ENCODE results near the gene SYT1. TPM values are rescaled to one million over a fixed set of nuclear protein-coding genes. Genes with fewer than 3 reads are reported as not detected.

The SYT1 gene
- polyA plus RNA-seq (2013, experiment 1 of 2): 6.2 TPM
- polyA plus RNA-seq (2013, experiment 2 of 2): 5.9 TPM

- 0% methylated on average over 14 of the region's 19 CpGs for WGBS
- H3K27ac ChIP-seq (ENCODE audit: low read length, poor library complexity, severe bottlenecking): peak within 1 kb of the TSS; percentile 84
- peak within 1 kb of the TSS; percentile 60 for H4K8ac ChIP-seq (ENCODE audit: low read length)
- peak within 1 kb of the TSS; percentile 18 to 39 for H3K18ac ChIP-seq (ENCODE audit: low read depth in 1 of 2, low read length in 2 of 2)
- H3K4me3 ChIP-seq (ENCODE audit: insufficient read depth in 1 of 2, low read depth in 1 of 2, low read length in 2 of 2): peak within 1 kb of the TSS; percentile 79 to 84
- peak within 1 kb of the TSS; percentile 69 to 80 for H3K4ac ChIP-seq (ENCODE audit: low read depth in 1 of 2, low read length in 2 of 2)
- peak within 1 kb of the TSS; percentile 68 for H2BK120ac ChIP-seq (ENCODE audit: low read depth, low read length)
- H3K4me2 ChIP-seq (ENCODE audit: low read length, poor library complexity, severe bottlenecking): peak within 1 kb of the TSS; percentile 88
- peak within 1 kb of the TSS in 1 of 2 experiments; percentile 50 for H3K14ac ChIP-seq (ENCODE audit: low read length in 2 of 2)
- H3K27me3 ChIP-seq (ENCODE audit: control insufficient read depth in 1 of 2, insufficient read depth in 1 of 2, low read length in 2 of 2): peaks cover 0 to 38% of the 10 kb centered on the region in 2 experiments
- H3K9me3 ChIP-seq (ENCODE audit: control insufficient read depth, low read length): no peaks in the 10 kb centered on the region
- peak within 1 kb of the TSS; percentile 99 for H2AFZ ChIP-seq (ENCODE audit: low read depth, low read length)
- no peak within 1 kb of the TSS for H2BK15ac ChIP-seq (ENCODE audit: low read depth, poor library complexity, severe bottlenecking)
- peak within 1 kb of the TSS in 1 of 2 experiments; percentile 52 for H3K23ac ChIP-seq (ENCODE audit: low read length in 2 of 2)
- H3K79me1 ChIP-seq (replicated peaks; ENCODE audit: low read length, poor library complexity, severe bottlenecking): peaks cover 6% of the 10 kb centered on the region
- peaks cover 5% of the 10 kb centered on the region for H3K4me1 ChIP-seq (ENCODE audit: control insufficient read depth, insufficient read depth, low read depth, low read length)
- peak within 1 kb of the TSS; percentile 34 for H3K9ac ChIP-seq (ENCODE audit: low read length)
- H3K36me3 ChIP-seq (ENCODE audit: control insufficient read depth in 1 of 2, insufficient read depth in 2 of 2, low read depth in 1 of 2, low read length in 2 of 2): no peaks in the 10 kb centered on the region
- DNase-seq: peak; percentile 91
- H2AK5ac ChIP-seq (ENCODE audit: low read length, severe bottlenecking): no peak within 1 kb of the TSS
- H2BK5ac ChIP-seq (ENCODE audit: low read depth, low read length, poor library complexity, severe bottlenecking): peak within 1 kb of the TSS; percentile 44
- H4K91ac ChIP-seq (ENCODE audit: low read length): no peak within 1 kb of the TSS
- H2BK12ac ChIP-seq (ENCODE audit: low read length in 2 of 2): peak within 1 kb of the TSS in 1 of 2 experiments; percentile 84
Measured at GRCh38 chr12:78864403-78864869, at the start of gene SYT1. Gene SYT1, plus strand, starts transcription at chr12:78864774.

GRCh38 chr12:78818487-78818886, 46.1 kb upstream of the SYT1 start:
- no peak overlapping the region for H4K91ac ChIP-seq (ENCODE audit: low read length)
- H3K4me1 ChIP-seq (ENCODE audit: control insufficient read depth, insufficient read depth, low read depth, low read length): no peaks in the 10 kb centered on the region
- no peak overlapping the region for H2BK5ac ChIP-seq (ENCODE audit: low read depth, low read length, poor library complexity, severe bottlenecking)
- H3K36me3 ChIP-seq (ENCODE audit: control insufficient read depth in 1 of 2, insufficient read depth in 2 of 2, low read depth in 1 of 2, low read length in 2 of 2): no peaks in the 10 kb centered on the region
- H3K4me2 ChIP-seq (ENCODE audit: low read length, poor library complexity, severe bottlenecking): no peak overlapping the region
- H3K23ac ChIP-seq (ENCODE audit: low read length in 2 of 2): no peak overlapping the region
- no peak overlapping the region for H3K14ac ChIP-seq (ENCODE audit: low read length in 2 of 2)
- H3K9me3 ChIP-seq (ENCODE audit: control insufficient read depth, low read length): peaks cover 4% of the 10 kb centered on the region
- H3K9ac ChIP-seq (ENCODE audit: low read length): no peak overlapping the region
- no peak for DNase-seq
- no peak overlapping the region for H4K8ac ChIP-seq (ENCODE audit: low read length)
- H2BK15ac ChIP-seq (ENCODE audit: low read depth, poor library complexity, severe bottlenecking): no peak overlapping the region
- no peaks in the 10 kb centered on the region for H3K27me3 ChIP-seq (ENCODE audit: control insufficient read depth in 1 of 2, insufficient read depth in 1 of 2, low read length in 2 of 2)
- 50% methylated on average over 5 of the region's 5 CpGs for WGBS
- no peak overlapping the region for H2BK12ac ChIP-seq (ENCODE audit: low read length in 2 of 2)
- no peak overlapping the region for H3K18ac ChIP-seq (ENCODE audit: low read depth in 1 of 2, low read length in 2 of 2)
- no peak overlapping the region for H3K4me3 ChIP-seq (ENCODE audit: insufficient read depth in 1 of 2, low read depth in 1 of 2, low read length in 2 of 2)
- H3K27ac ChIP-seq (ENCODE audit: low read length, poor library complexity, severe bottlenecking): no peak overlapping the region
- no peak overlapping the region for H2AFZ ChIP-seq (ENCODE audit: low read depth, low read length)
- no peak overlapping the region for H2BK120ac ChIP-seq (ENCODE audit: low read depth, low read length)
- H3K79me1 ChIP-seq (replicated peaks; ENCODE audit: low read length, poor library complexity, severe bottlenecking): no peaks in the 10 kb centered on the region
- no peak overlapping the region for H2AK5ac ChIP-seq (ENCODE audit: low read length, severe bottlenecking)
- no peak overlapping the region for H3K4ac ChIP-seq (ENCODE audit: low read depth in 1 of 2, low read length in 2 of 2)

GRCh38 chr12:78820946-78821345, 43.6 kb upstream of the SYT1 start:
- Histone ChIP-seq H2AFZ (ENCODE audit: low read depth, low read length) (no peak overlapping the region), H3K27me3 (ENCODE audit: control insufficient read depth in 1 of 2, insufficient read depth in 1 of 2, low read length in 2 of 2) (no peaks in the 10 kb centered on the region), H3K27ac (ENCODE audit: low read length, poor library complexity, severe bottlenecking) (no peak overlapping the region), H3K4ac (ENCODE audit: low read depth in 1 of 2, low read length in 2 of 2) (no peak overlapping the region), H3K4me1 (ENCODE audit: control insufficient read depth, insufficient read depth, low read depth, low read length) (no peaks in the 10 kb centered on the region), H2AK5ac (ENCODE audit: low read length, severe bottlenecking) (no peak overlapping the region), H3K23ac (ENCODE audit: low read length in 2 of 2) (no peak overlapping the region), H3K9me3 (ENCODE audit: control insufficient read depth, low read length) (no peaks in the 10 kb centered on the region), H4K8ac (ENCODE audit: low read length) (no peak overlapping the region), H3K4me3 (ENCODE audit: insufficient read depth in 1 of 2, low read depth in 1 of 2, low read length in 2 of 2) (no peak overlapping the region), H3K9ac (ENCODE audit: low read length) (no peak overlapping the region), H3K4me2 (ENCODE audit: low read length, poor library complexity, severe bottlenecking) (no peak overlapping the region), H3K14ac (ENCODE audit: low read length in 2 of 2) (no peak overlapping the region), H2BK5ac (ENCODE audit: low read depth, low read length, poor library complexity, severe bottlenecking) (no peak overlapping the region), H2BK120ac (ENCODE audit: low read depth, low read length) (no peak overlapping the region), H3K36me3 (ENCODE audit: control insufficient read depth in 1 of 2, insufficient read depth in 2 of 2, low read depth in 1 of 2, low read length in 2 of 2) (no peaks in the 10 kb centered on the region), H3K18ac (ENCODE audit: low read depth in 1 of 2, low read length in 2 of 2) (no peak overlapping the region), H4K91ac (ENCODE audit: low read length) (no peak overlapping the region), H2BK15ac (ENCODE audit: low read depth, poor library complexity, severe bottlenecking) (no peak overlapping the region), H3K79me1 (replicated peaks; ENCODE audit: low read length, poor library complexity, severe bottlenecking) (no peaks in the 10 kb centered on the region), H2BK12ac (ENCODE audit: low read length in 2 of 2) (no peak overlapping the region)
- no peak for DNase-seq
- 89% methylated on average over 2 of the region's 2 CpGs for WGBS

GRCh38 chr12:78824918-78825317, 39.7 kb upstream of the SYT1 start:
- Histone ChIP-seq H3K9me3 (ENCODE audit: control insufficient read depth, low read length) (no peaks in the 10 kb centered on the region), H3K4me1 (ENCODE audit: control insufficient read depth, insufficient read depth, low read depth, low read length) (no peaks in the 10 kb centered on the region), H4K8ac (ENCODE audit: low read length) (no peak overlapping the region), H2AFZ (ENCODE audit: low read depth, low read length) (no peak overlapping the region), H3K23ac (ENCODE audit: low read length in 2 of 2) (no peak overlapping the region), H2BK12ac (ENCODE audit: low read length in 2 of 2) (no peak overlapping the region), H3K36me3 (ENCODE audit: control insufficient read depth in 1 of 2, insufficient read depth in 2 of 2, low read depth in 1 of 2, low read length in 2 of 2) (no peaks in the 10 kb centered on the region), H3K4ac (ENCODE audit: low read depth in 1 of 2, low read length in 2 of 2) (no peak overlapping the region), H3K27me3 (ENCODE audit: control insufficient read depth in 1 of 2, insufficient read depth in 1 of 2, low read length in 2 of 2) (no peaks in the 10 kb centered on the region), H2BK15ac (ENCODE audit: low read depth, poor library complexity, severe bottlenecking) (no peak overlapping the region), H2BK120ac (ENCODE audit: low read depth, low read length) (no peak overlapping the region), H3K14ac (ENCODE audit: low read length in 2 of 2) (no peak overlapping the region), H3K4me3 (ENCODE audit: insufficient read depth in 1 of 2, low read depth in 1 of 2, low read length in 2 of 2) (no peak overlapping the region), H3K4me2 (ENCODE audit: low read length, poor library complexity, severe bottlenecking) (no peak overlapping the region), H3K18ac (ENCODE audit: low read depth in 1 of 2, low read length in 2 of 2) (no peak overlapping the region), H2AK5ac (ENCODE audit: low read length, severe bottlenecking) (no peak overlapping the region), H3K79me1 (replicated peaks; ENCODE audit: low read length, poor library complexity, severe bottlenecking) (no peaks in the 10 kb centered on the region), H4K91ac (ENCODE audit: low read length) (no peak overlapping the region), H3K9ac (ENCODE audit: low read length) (no peak overlapping the region), H3K27ac (ENCODE audit: low read length, poor library complexity, severe bottlenecking) (no peak overlapping the region), H2BK5ac (ENCODE audit: low read depth, low read length, poor library complexity, severe bottlenecking) (no peak overlapping the region)
- no peak for DNase-seq
